ENCODE data around the gene CDH19. TPM values are rescaled to one million over a fixed set of nuclear protein-coding genes. Genes with fewer than 3 reads are reported as not detected.
"Not testable (repeated sequence)": the region's sequence is repeated elsewhere in the genome, so short reads cannot be mapped to it uniquely, and the experiment has no call there.

Gene CDH19
- total and polyA plus RNA-seq, 2 of the 4 experiments (the other 2 are of a cell fraction), result not detected

DNA sequence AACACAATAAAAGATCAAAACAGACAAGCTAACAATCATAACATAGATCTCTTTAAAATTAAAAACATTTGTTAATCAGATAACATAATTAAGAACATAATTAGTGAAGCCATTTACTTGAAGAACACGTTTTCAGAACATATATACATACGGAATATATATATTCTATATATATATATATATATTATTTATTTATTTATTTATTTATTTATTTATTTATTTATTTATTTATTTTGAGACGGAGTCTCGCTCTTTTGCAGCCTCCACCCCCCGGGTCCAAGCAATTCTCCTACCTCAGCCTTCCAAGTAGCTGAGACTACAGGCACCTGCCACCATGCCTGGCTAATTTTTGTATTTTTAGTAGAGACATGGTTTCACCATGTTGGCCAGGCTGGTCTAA is 137.7 kb downstream of the CDH19 start:
- in situ Hi-C loops (cut with MboI; ENCODE audit: low sequenced_read_pairs); BruUV-seq (replicated peaks): not testable (repeated sequence)

More for the DNA sequence above, 137.7 kb downstream of the CDH19 start:
- ATAC-seq (ENCODE audit: low read depth); H3K4me3 ChIP-seq (ENCODE audit: insufficient read depth, low read depth, low read length); H3K56ac ChIP-seq (ENCODE audit: extremely low read depth, insufficient read depth, low read length); H3K4ac ChIP-seq (ENCODE audit: low read depth, low read length); POLR2A ChIA-PET (ENCODE audit: unreplicated experiment); H3K9me3 ChIP-seq (ENCODE audit: control insufficient read depth, insufficient read depth, low read length); H4K20me1 ChIP-seq (ENCODE audit: insufficient read depth, low read length); H3K18ac ChIP-seq (ENCODE audit: low read depth, low read length); H2AK9ac ChIP-seq (replicated peaks; ENCODE audit: low read depth, low read length, poor library complexity); dilution Hi-C loops (cut with HindIII; ENCODE audit: low sequenced_read_pairs, unreplicated experiment); H2AK5ac ChIP-seq (ENCODE audit: low read depth, low read length); H2BK15ac ChIP-seq (ENCODE audit: low read depth, low read length); H3K9ac ChIP-seq (ENCODE audit: low read depth, low read length); H2BK20ac ChIP-seq (ENCODE audit: low read depth, low read length); CTCF ChIA-PET; H2AFZ ChIP-seq (replicated peaks; ENCODE audit: low read length, poor library complexity); H3K23ac ChIP-seq (ENCODE audit: low read depth, low read length); H3K27me3 ChIP-seq (ENCODE audit: control insufficient read depth, insufficient read depth, low read length); H3K36me3 ChIP-seq (ENCODE audit: control insufficient read depth, insufficient read depth, low read length); H4K8ac ChIP-seq (ENCODE audit: low read depth in 2 of 2, low read length in 2 of 2); H3K9me1 ChIP-seq (ENCODE audit: insufficient read depth, low read length); H2BK5ac ChIP-seq (ENCODE audit: low read depth, low read length, poor library complexity, severe bottlenecking); H4K5ac ChIP-seq (ENCODE audit: low read depth, low read length); H2BK120ac ChIP-seq (ENCODE audit: low read depth, low read length); H3K4me2 ChIP-seq (ENCODE audit: low read depth, low read length); DNase-seq; intact Hi-C loops (cut with micrococcal nuclease); H4K91ac ChIP-seq (ENCODE audit: insufficient read depth, low read depth, low read length); H3K79me1 ChIP-seq (ENCODE audit: low read depth in 1 of 2, low read length in 2 of 2); H3K27ac ChIP-seq (ENCODE audit: insufficient read depth, low read length); H3K14ac ChIP-seq (replicated peaks; ENCODE audit: low read depth, low read length); H3K4me1 ChIP-seq (ENCODE audit: control insufficient read depth, insufficient read depth, low read length): not testable (repeated sequence)
- no CpG with 5 or more reads among the region's 5 CpGs for WGBS, 2 experiments (ENCODE audit: extremely low coverage in 2 of 2, insufficient read length in 1 of 2)

All from IMR-90 (cell line).